Ishikawa (cell line): ENCODE measurements around the gene CFAP210.

Experiments
- CEBPB ChIP-seq: IDR thresholded peaks from 2 replicates; pipeline ENCODE4 v1.6.1; 2012
- CREB1 ChIP-seq: IDR thresholded peaks from 2 replicates; pipeline ENCODE4 v1.6.1; 2012; ENCODE audit warnings: low read depth
- EGR1 ChIP-seq: IDR thresholded peaks from 2 replicates; pipeline ENCODE4 v1.6.1; 2012
- EP300 ChIP-seq: IDR thresholded peaks from 2 replicates; pipeline ENCODE4 v1.6.1; 2012; ENCODE audit warnings: borderline replicate concordance
- FOXM1 ChIP-seq: IDR thresholded peaks from 2 replicates; pipeline ENCODE4 v1.6.1; 2012; ENCODE audit warnings: low read depth, borderline replicate concordance
- MAX ChIP-seq: IDR thresholded peaks from 2 replicates; pipeline ENCODE4 v1.6.1; 2012
- NFIC ChIP-seq: IDR thresholded peaks from 2 replicates; pipeline ENCODE4 v1.6.1; 2012
- RAD21 ChIP-seq: IDR thresholded peaks from 2 replicates; pipeline ENCODE4 v1.6.1; 2012; ENCODE audit warnings: low read depth
- REST ChIP-seq: IDR thresholded peaks from 2 replicates; pipeline ENCODE4 v1.6.1; 2012; ENCODE audit warnings: low read depth, mild to moderate bottlenecking
- TAF1 ChIP-seq: IDR thresholded peaks from 2 replicates; pipeline ENCODE4 v1.6.1; 2012; ENCODE audit warnings: low read depth, mild to moderate bottlenecking
- TCF12 ChIP-seq: IDR thresholded peaks from 2 replicates; pipeline ENCODE4 v1.6.1; 2012; ENCODE audit warnings: low read depth
- TEAD4 ChIP-seq: IDR thresholded peaks from 2 replicates; pipeline ENCODE4 v1.6.1; 2012
- YY1 ChIP-seq: IDR thresholded peaks from 2 replicates; pipeline ENCODE4 v1.6.1; 2012; ENCODE audit warnings: low read depth
- ZBTB7A ChIP-seq: IDR thresholded peaks from 2 replicates; pipeline ENCODE4 v1.6.1; 2012; ENCODE audit warnings: low read depth
- TF ChIP-seq, protein P1 (sequence below): IDR thresholded peaks from 2 replicates; pipeline ENCODE4 v1.6.1; 2012

The CFAP210 gene

GRCh38 chr2:169625781-169626180, 68.4 kb downstream of the CFAP210 start:
- TF ChIP-seq FOXM1 (no peak), ZBTB7A (no peak), YY1 (no peak), RAD21 (no peak), NFIC (no peak), EP300 (no peak), CEBPB (no peak), CREB1 (no peak), TAF1 (no peak), TEAD4 (no peak), REST (no peak), MAX (no peak), EGR1 (no peak), TCF12 (no peak)
- TF ChIP-seq, protein P1, sequence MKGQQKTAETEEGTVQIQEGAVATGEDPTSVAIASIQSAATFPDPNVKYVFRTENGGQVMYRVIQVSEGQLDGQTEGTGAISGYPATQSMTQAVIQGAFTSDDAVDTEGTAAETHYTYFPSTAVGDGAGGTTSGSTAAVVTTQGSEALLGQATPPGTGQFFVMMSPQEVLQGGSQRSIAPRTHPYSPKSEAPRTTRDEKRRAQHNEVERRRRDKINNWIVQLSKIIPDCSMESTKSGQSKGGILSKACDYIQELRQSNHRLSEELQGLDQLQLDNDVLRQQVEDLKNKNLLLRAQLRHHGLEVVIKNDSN = no peak

- TF ChIP-seq MAX = no peak
- TF ChIP-seq TCF12 = no peak
- no peak for TF ChIP-seq EGR1
- TF ChIP-seq, protein P1 = no peak
- TF ChIP-seq TEAD4 = no peak
- TF ChIP-seq YY1 = no peak
- no peak for TF ChIP-seq REST
- TF ChIP-seq RAD21 = no peak
- no peak for TF ChIP-seq NFIC
- TF ChIP-seq EP300 = no peak
Observed at GRCh38 chr2:169623235-169623634, 71.0 kb downstream of the CFAP210 start.

- TF ChIP-seq TCF12 (no peak), CREB1 (no peak), REST (no peak), MAX (no peak), RAD21 (no peak), EP300 (no peak), ZBTB7A (no peak), CEBPB (no peak), FOXM1 (no peak), TEAD4 (no peak), EGR1 (no peak), YY1 (no peak), NFIC (no peak)
- TF ChIP-seq, protein P1 = no peak
Observed at GRCh38 chr2:169620509-169620908, 73.7 kb downstream of the CFAP210 start.

- TF ChIP-seq MAX = no peak
- TF ChIP-seq YY1 = no peak
- TF ChIP-seq TCF12 = no peak
- no peak for TF ChIP-seq EGR1
- TF ChIP-seq, protein P1 = no peak
- TF ChIP-seq TAF1 = no peak
- TF ChIP-seq CEBPB = no peak
- TF ChIP-seq CREB1 = no peak
- no peak for TF ChIP-seq NFIC
- TF ChIP-seq EP300 = no peak
- TF ChIP-seq REST = no peak
- no peak for TF ChIP-seq RAD21
- no peak for TF ChIP-seq FOXM1
- no peak for TF ChIP-seq TEAD4
- TF ChIP-seq ZBTB7A = no peak
Observed at GRCh38 chr2:169619946-169620345, 74.3 kb downstream of the CFAP210 start.
